H1 (cell line): ENCODE results near the gene ZNF814. TPM values are rescaled to one million over a fixed set of nuclear protein-coding genes. Genes with fewer than 3 reads are reported as not detected.
A peak's percentile ranks its signal among the peaks of the same experiment; 100 is the strongest.

ENCODE experiments used
- CTCF ChIA-PET: fragments of 300-600 bp; sonication (Branson Sonifier 250); formaldehyde crosslinking; loops from one replicate; lab custom pipeline; 2021; ENCODE audit not compliant: partially characterized antibody; lab: Charles Lee
- POLR2A ChIA-PET: fragments of 300-600 bp; sonication (Branson Sonifier 250); formaldehyde crosslinking; loops from one replicate; lab custom pipeline; 2021; ENCODE audit warnings: inconsistent platforms; ENCODE audit not compliant: partially characterized antibody; lab: Charles Lee
- DNase-seq, 2 experiments: peaks; one replicate each; pipeline versions ENCODE4 v3.0.0 to v3.0.0-alpha.2; 2010 to 2022; ENCODE audit warnings: low spot score in 2 of 2, low read depth in 1 of 2, mixed read lengths in 1 of 2
- FAIRE-seq: peaks from 2 replicates; lab custom pipeline; 2011; peaks lifted over from hg19 to GRCh38; lab: Jason Lieb, UNC
- H2AFZ ChIP-seq: 2 replicates; pipeline ENCODE4 v1.8.1; 2012; ENCODE audit warnings: low read length, inconsistent platforms
- H2AK5ac ChIP-seq: 2 replicates; pipeline ENCODE4 v1.6.1; 2013; ENCODE audit warnings: low read depth, low read length
- H2BK120ac ChIP-seq: replicated peaks from 2 replicates; pipeline ENCODE3; 2013; ENCODE audit warnings: low read depth, low read length, inconsistent platforms
- H2BK12ac ChIP-seq: 2 replicates; pipeline ENCODE4 v1.6.1; 2013; ENCODE audit warnings: low read depth, low read length
- H2BK15ac ChIP-seq: 2 replicates; pipeline ENCODE4 v1.6.1; 2013; ENCODE audit warnings: low read length
- H2BK20ac ChIP-seq: 2 replicates; pipeline ENCODE4 v1.6.1; 2013; ENCODE audit warnings: low read length
- H2BK5ac ChIP-seq: 2 replicates; pipeline ENCODE4 v1.6.1; 2013; ENCODE audit warnings: low read depth, low read length
- H3K14ac ChIP-seq: 2 replicates; pipeline ENCODE4 v1.6.1; 2013; ENCODE audit warnings: inconsistent platforms; ENCODE audit not compliant: insufficient read length
- H3K18ac ChIP-seq: 2 replicates; pipeline ENCODE4 v1.6.1; 2013; ENCODE audit warnings: low read length; ENCODE audit errors: extremely low read depth
- H3K23ac ChIP-seq: 2 replicates; pipeline ENCODE4 v1.6.1; 2013; ENCODE audit warnings: inconsistent platforms; ENCODE audit not compliant: insufficient read length
- H3K23me2 ChIP-seq: 2 replicates; pipeline ENCODE4 v1.6.1; 2013; ENCODE audit warnings: low read depth, low read length
- H3K27ac ChIP-seq: 2 replicates; pipeline ENCODE4 v1.6.1; 2011; ENCODE audit warnings: low read depth, low read length, inconsistent platforms
- H3K27me3 ChIP-seq, 4 experiments: replicated peaks in 1 of 4; 1 replicate in 1 of 4; 2 replicates in 3 of 4; pipeline versions ENCODE4 v1.6.1 to v1.8.1; 2011 to 2013; ENCODE audit warnings: low read length in 3 of 4, mild to moderate bottlenecking in 3 of 4, inconsistent platforms in 2 of 4, mixed read lengths in 2 of 4, moderate library complexity in 1 of 4; ENCODE audit not compliant: control insufficient read depth in 3 of 4, insufficient read depth in 3 of 4; ENCODE audit errors: extremely low read depth in 1 of 4
- H3K36me3 ChIP-seq, 4 experiments: 2 replicates each; pipeline versions ENCODE4 v1.6.1 to v1.8.1; 2011 to 2013; ENCODE audit warnings: mild to moderate bottlenecking in 4 of 4, low read length in 3 of 4, moderate library complexity in 2 of 4, control low read depth in 1 of 4, inconsistent platforms in 1 of 4; ENCODE audit not compliant: insufficient read depth in 4 of 4, control insufficient read depth in 2 of 4
- H3K4ac ChIP-seq: replicated peaks from 2 replicates; pipeline ENCODE3; 2013; ENCODE audit warnings: low read length, low read depth, mixed read lengths, inconsistent platforms; ENCODE audit not compliant: insufficient read length
- H3K4me1 ChIP-seq, 4 experiments: replicated peaks in 1 of 4; 1 replicate in 1 of 4; 2 replicates in 3 of 4; pipeline versions ENCODE4 v1.6.1 to v1.8.1; 2011 to 2013; ENCODE audit warnings: low read length in 3 of 4, inconsistent platforms in 2 of 4, mixed read lengths in 1 of 4; ENCODE audit not compliant: insufficient read depth in 4 of 4, control insufficient read depth in 3 of 4
- H3K4me2 ChIP-seq, 2 experiments: 2 replicates each; pipeline versions ENCODE4 v1.6.1 to v1.8.1; 2011 to 2013; ENCODE audit warnings: low read depth in 2 of 2, low read length in 2 of 2, control low read depth in 1 of 2, inconsistent platforms in 1 of 2, mild to moderate bottlenecking in 1 of 2; ENCODE audit not compliant: insufficient read depth in 1 of 2
- H3K4me3 ChIP-seq, 4 experiments: fragments of 200-600, 300-600 bp in 1 of 4; sonication (generic), shearing (Covaris generic), sonication (Bioruptor Twin) in 1 of 4; 2 replicates each; pipeline versions ENCODE4 v1.5.1 to v1.8.1; 2011 to 2016; ENCODE audit warnings: low read length in 4 of 4, low read depth in 3 of 4, control low read depth in 2 of 4, inconsistent platforms in 2 of 4, mild to moderate bottlenecking in 2 of 4, mixed read lengths in 1 of 4, moderate library complexity in 1 of 4; ENCODE audit not compliant: insufficient read depth in 2 of 4; ENCODE audit errors: extremely low read depth in 1 of 4
- H3K56ac ChIP-seq: replicated peaks from 2 replicates; pipeline ENCODE3; 2013; ENCODE audit warnings: low read depth, mild to moderate bottlenecking, mixed read lengths, low read length, inconsistent platforms; ENCODE audit not compliant: insufficient read length
- H3K79me1 ChIP-seq: 2 replicates; pipeline ENCODE4 v1.6.1; 2013; ENCODE audit warnings: low read depth, low read length, control low read depth
- H3K79me2 ChIP-seq, 2 experiments: 2 replicates each; pipeline versions ENCODE4 v1.6.1 to v1.8.1; 2012 to 2013; ENCODE audit warnings: low read length in 2 of 2, mild to moderate bottlenecking in 2 of 2, inconsistent platforms in 1 of 2; ENCODE audit not compliant: insufficient read depth in 2 of 2, control insufficient read depth in 1 of 2
- H3K9ac ChIP-seq, 4 experiments: replicated peaks in 1 of 4; 1 replicate in 1 of 4; 2 replicates in 3 of 4; pipeline versions ENCODE4 v1.6.1 to v1.8.1; 2011 to 2013; ENCODE audit warnings: low read depth in 3 of 4, low read length in 3 of 4, control low read depth in 2 of 4, mild to moderate bottlenecking in 2 of 4, moderate library complexity in 2 of 4, inconsistent platforms in 1 of 4; ENCODE audit errors: extremely low read depth in 1 of 4
- H3K9me3 ChIP-seq, 2 experiments: 2 replicates each; pipeline versions ENCODE4 v1.6.1 to v1.8.1; 2012 to 2013; ENCODE audit warnings: mild to moderate bottlenecking in 2 of 2, moderate library complexity in 2 of 2, control low read depth in 1 of 2, inconsistent platforms in 1 of 2, low read depth in 1 of 2, low read length in 1 of 2, mixed read lengths in 1 of 2; ENCODE audit not compliant: insufficient read depth in 2 of 2
- H4K20me1 ChIP-seq, 2 experiments: replicated peaks in 1 of 2; 2 replicates each; pipeline versions ENCODE3 to v1.8.1; 2011 to 2013; ENCODE audit warnings: inconsistent platforms in 2 of 2, low read length in 2 of 2, mild to moderate bottlenecking in 1 of 2; ENCODE audit not compliant: insufficient read depth in 2 of 2, control insufficient read depth in 1 of 2
- H4K5ac ChIP-seq: 2 replicates; pipeline ENCODE4 v1.6.1; 2013; ENCODE audit warnings: low read length, low read depth, mixed read lengths, inconsistent platforms; ENCODE audit not compliant: insufficient read length
- H4K8ac ChIP-seq: 2 replicates; pipeline ENCODE4 v1.8.0; 2013; ENCODE audit warnings: mild to moderate bottlenecking, moderate library complexity, low read length, inconsistent platforms; ENCODE audit not compliant: insufficient read depth; ENCODE audit errors: extremely low read depth
- H4K91ac ChIP-seq: replicated peaks from 2 replicates; pipeline ENCODE3; 2013; ENCODE audit warnings: low read length, mixed read lengths, inconsistent platforms; ENCODE audit not compliant: insufficient read length
- POLR2A ChIP-seq, 2 experiments: IDR thresholded peaks; 1 replicate in 1 of 2; 2 replicates in 1 of 2; pipeline ENCODE4 v1.6.1; 2011; ENCODE audit warnings: low read depth in 2 of 2, low read length in 2 of 2, mild to moderate bottlenecking in 2 of 2; ENCODE audit errors: control extremely low read depth in 1 of 2
- SIRT6 ChIP-seq: IDR thresholded peaks from one replicate; pipeline ENCODE4 v1.7.1; 2012; ENCODE audit warnings: low read length, inconsistent platforms
- WGBS, 2 experiments: shearing (Covaris generic) in 1 of 2; methylation state at CpG; one replicate each; pipeline versions ENCODE4 v1.1.6 to v1.1.7; 2013 to 2015; ENCODE audit warnings: low lambda C conversion rate in 2 of 2, mixed read lengths in 2 of 2, inconsistent platforms in 1 of 2, low coverage in 1 of 2, missing lambda C conversion rate in 1 of 2; ENCODE audit not compliant: insufficient replicate concordance in 2 of 2, insufficient coverage in 1 of 2, insufficient read length in 1 of 2; ENCODE audit errors: extremely low coverage in 1 of 2, missing lambda C conversion rate in 1 of 2; 5-methylcytosine and 5-hydroxymethylcytosine counted together
- polyA plus RNA-seq, 7 experiments: library from polyadenylated mRNA; depleted of rRNA in 3 of 7; stranded (reverse) in 5 of 7; unstranded in 2 of 7; fragments of >200 nt in 5 of 7; fragments of 200-250 nt in 2 of 7; gene quantifications; 1 replicate in 5 of 7; 2 replicates in 1 of 7; 4 replicates in 1 of 7; pipeline versions ENCODE4 v1.2.1 to v1.2.3, GENCODE V29; 2011 to 2013; ENCODE audit warnings: missing spikeins in 2 of 7, mixed read lengths in 2 of 7
- total RNA-seq: library from RNA; stranded (reverse); fragmentation: NEBNext Ultra II Directional; extraction: Animal tissue kit (Norgen Biotek cat#: 25700); gene quantifications from 2 replicates; pipeline ENCODE4 v1.2.1, GENCODE V29; 2021

The ZNF814 gene
- total and polyA plus RNA-seq, 2 of the 8 experiments (the other 6 are each of a cell fraction or from before 2014, with no cell fraction given): 90.9 to 99.6 TPM

GRCh38 chr19:57870225-57870624 is 18.6 kb downstream of the ZNF814 start:
- no peak overlapping the region for H3K4me3 ChIP-seq
- no peak overlapping the region for H3K14ac ChIP-seq
- no peaks in the 10 kb centered on the region for H3K4me1 ChIP-seq
- DNase-seq: no peak
- H2BK20ac ChIP-seq: no peak overlapping the region
- no peaks in the 10 kb centered on the region for H3K27me3 ChIP-seq
- no peak overlapping the region for H3K18ac ChIP-seq
- CTCF ChIA-PET: interaction anchor here (1.4 kb wide), 2 partner anchors 15 to 17 kb away, joined by 3 to 4 read pairs; no protein-coding TSS in a partner anchor
- no peak overlapping the region for H3K27ac ChIP-seq
- H3K23me2 ChIP-seq: no peaks in the 10 kb centered on the region
- H2AFZ ChIP-seq: no peak overlapping the region
- H4K20me1 ChIP-seq: peaks cover 1 to 9% of the 10 kb centered on the region in 2 experiments
- H2BK15ac ChIP-seq: no peak overlapping the region
- H4K91ac ChIP-seq: no peak overlapping the region
- no peak overlapping the region for H2BK120ac ChIP-seq
- H2AK5ac ChIP-seq: no peak overlapping the region
- no peak overlapping the region for H3K4ac ChIP-seq
- no peak overlapping the region for H4K5ac ChIP-seq
- H3K36me3 ChIP-seq: peaks cover 29 to 73% (median 52%) of the 10 kb centered on the region in 4 experiments
- no peak overlapping the region for H2BK12ac ChIP-seq
- peaks cover 10% of the 10 kb centered on the region for H3K79me1 ChIP-seq
- TF ChIP-seq SIRT6: no peak
- peak in 1 of 2 experiments; percentile 27; a peak in 1 of 3 replicates for TF ChIP-seq POLR2A (IDR thresholded peaks at IDR 0.05; ENCODE audit: control extremely low read depth in 1 of 2, low read depth in 2 of 2, low read length in 2 of 2)
- no peak overlapping the region for H3K23ac ChIP-seq
- no peak overlapping the region for H4K8ac ChIP-seq
- H3K56ac ChIP-seq: no peak overlapping the region
- POLR2A ChIA-PET: interaction anchor here (1.3 to 8.7 kb wide), 3 partner anchors 17 to 66 kb away, joined by 3 to 94 read pairs (median 3); partner anchors contain the start of gene ZNF814
- H3K9ac ChIP-seq: no peak overlapping the region
- FAIRE-seq: no peak
- H3K79me2 ChIP-seq: peaks cover 5 to 64% of the 10 kb centered on the region in 2 experiments
- WGBS, 2 experiments: 97% methylated on average over 2 of the region's 2 CpGs; no CpG with 5 or more reads in 1 of the 2 experiments
- no peak overlapping the region for H2BK5ac ChIP-seq
- no peak overlapping the region for H3K4me2 ChIP-seq
- peaks cover 33 to 36% of the 10 kb centered on the region in 2 experiments for H3K9me3 ChIP-seq
